NCI-H2171 (cell line): ENCODE results near the gene SLC22A5.
"Not testable (repeated sequence)": the region's sequence is repeated elsewhere in the genome, so short reads cannot be mapped to it uniquely, and the experiment has no call there.

Experiments used
- DNase-seq: peaks from one replicate; lab custom pipeline; 2025; lab: John Stamatoyannopoulos, UW

The SLC22A5 gene

GRCh38 chr5:132413567-132413966 lies 44.1 kb downstream of the SLC22A5 start:
- no peak for DNase-seq

DNA sequence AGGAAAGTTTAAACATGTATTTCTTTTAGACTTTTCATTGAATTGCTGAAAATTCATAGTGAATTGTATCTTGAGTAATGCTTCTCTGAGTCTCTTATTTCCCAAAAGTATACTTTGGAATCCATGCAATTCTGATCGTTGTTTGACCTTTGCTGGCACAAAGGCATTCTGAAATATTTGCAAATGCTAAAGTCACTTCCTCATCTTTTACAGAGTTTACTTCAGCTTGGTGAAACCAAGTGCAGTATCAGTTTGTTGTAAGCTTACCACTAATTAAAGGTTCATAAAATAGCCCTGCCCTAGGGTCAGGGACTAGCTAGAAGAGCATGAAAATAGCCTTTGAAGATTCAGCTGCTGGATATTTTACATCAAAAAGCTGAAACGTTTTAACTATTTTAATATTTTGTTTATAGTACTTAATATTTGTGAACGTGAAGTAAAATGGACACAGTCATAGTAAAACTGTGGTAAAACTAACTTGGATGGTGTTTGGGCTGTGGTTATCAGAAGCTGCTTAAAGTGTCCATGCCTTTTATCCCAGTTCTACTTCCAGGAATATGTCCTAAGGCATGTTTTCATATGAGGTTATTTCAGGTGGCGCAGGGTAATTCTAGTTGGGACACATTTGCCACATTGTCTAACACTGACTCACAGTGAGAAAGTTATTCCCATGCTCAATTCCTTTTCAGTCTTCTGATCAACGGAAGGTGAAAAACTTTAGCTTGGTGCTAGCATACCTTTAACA lies 45.3 kb downstream of the SLC22A5 start:
- DNase-seq, result no peak

DNA sequence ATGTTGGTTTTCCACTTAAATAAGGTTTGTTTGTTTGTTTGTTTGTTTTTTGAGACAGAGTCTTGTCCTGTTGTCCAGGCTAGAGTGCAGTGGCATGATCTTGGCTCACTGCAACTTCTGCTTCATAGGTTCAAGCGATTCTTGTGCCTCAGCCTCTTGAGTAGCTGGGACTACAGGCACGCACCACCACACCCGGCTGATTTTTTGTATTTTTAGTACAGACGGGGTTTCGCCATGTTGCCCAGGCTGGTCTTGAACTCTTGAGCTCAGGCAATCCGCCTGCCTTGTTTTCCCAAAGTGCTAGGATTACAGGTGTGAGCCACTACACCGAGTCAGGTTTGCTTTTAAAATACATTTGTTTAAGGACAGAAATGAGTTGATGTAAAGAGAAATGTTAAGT lies 46.0 kb downstream of the SLC22A5 start:
- not testable (repeated sequence) for DNase-seq

- DNase-seq, result no peak
Measured at GRCh38 chr5:132416306-132417009, 46.9 kb downstream of the SLC22A5 start.

GRCh38 chr5:132417010-132417439 lies 47.5 kb downstream of the SLC22A5 start:
- DNase-seq, result no peak

GRCh38 chr5:132417461-132417860 lies 48.0 kb downstream of the SLC22A5 start:
- DNase-seq, result no peak

DNA sequence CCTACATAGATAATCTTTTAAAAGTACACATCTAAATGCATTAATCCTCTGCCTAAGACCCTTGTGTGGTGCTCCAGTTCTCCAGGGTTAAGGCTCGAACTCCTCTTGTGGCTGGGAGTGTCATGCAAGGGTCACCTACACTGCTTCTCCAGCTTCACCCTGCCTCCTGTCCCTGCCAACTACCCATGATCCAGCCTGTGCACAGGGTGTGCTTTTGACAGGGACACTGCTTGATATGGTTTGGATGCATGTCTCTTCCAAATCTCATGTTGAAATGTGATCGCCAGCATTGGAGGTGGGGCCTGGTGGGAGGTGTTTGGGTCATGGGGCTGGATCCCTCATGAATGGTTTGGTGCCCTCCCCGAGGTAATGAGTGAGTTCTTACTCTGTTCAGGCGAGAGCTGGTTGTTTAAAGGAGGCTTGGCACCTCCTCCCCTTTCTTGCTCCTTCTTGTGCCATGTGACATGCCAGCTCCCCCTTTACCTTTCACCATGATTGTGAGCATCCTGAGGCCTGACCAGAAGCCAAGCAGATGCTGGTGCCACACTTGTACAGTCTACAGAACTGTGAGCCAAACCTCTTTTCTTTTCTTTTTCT lies 48.5 kb downstream of the SLC22A5 start:
- no peak for DNase-seq

DNA sequence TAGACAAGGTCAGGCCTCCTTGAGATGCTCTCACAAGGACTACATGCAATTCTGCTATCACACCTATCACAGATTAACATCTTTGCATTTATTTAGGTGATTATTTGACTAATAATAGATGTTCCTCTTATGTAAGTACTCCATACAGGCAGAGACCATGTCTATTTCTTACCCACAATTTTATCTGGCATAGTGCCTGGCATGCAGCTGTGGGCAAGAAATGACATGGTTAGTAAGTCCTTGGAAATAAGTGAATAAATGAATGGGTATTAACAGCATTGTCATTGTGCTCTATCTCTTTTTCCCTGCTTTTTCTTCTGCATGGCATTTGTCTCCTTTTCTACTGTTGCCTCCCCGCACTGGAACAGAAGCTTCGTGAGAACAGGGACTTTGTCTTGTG lies 49.4 kb downstream of the SLC22A5 start:
- DNase-seq, result no peak

- no peak for DNase-seq
Measured at GRCh38 chr5:132419502-132420468, 50.3 kb downstream of the SLC22A5 start.

DNA sequence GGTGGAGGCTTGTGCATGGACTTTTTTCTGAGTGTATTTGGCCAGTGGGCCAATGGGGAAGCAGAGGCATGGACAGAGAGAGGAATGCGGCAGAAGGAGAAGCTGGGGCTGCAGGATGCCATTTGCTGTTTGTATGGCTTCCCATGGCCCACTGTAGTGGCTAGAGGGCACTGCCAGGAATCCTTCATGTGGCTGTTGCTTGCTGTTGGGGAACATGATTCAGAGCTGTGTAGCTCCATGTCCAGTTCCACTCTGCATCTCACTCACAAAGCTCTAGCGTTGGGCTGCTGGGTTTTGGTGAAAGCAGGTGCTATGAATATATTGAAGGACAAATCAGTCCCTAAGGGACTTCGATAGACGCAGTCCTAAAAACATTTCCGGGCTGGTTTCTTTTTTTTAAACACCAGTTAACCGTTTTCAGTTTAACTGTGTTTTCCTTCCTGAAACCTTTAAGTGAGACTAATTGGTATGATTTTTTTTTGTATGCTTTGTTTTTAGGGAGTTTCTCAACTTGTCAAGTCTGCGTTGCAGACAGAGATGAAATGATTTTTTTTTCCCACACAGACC lies 51.3 kb downstream of the SLC22A5 start:
- no peak for DNase-seq

GRCh38 chr5:132421462-132421861 lies 52.0 kb downstream of the SLC22A5 start:
- DNase-seq, result no peak

- DNase-seq, result no peak
Measured at GRCh38 chr5:132422720-132423437, 53.4 kb downstream of the SLC22A5 start.

- no peak for DNase-seq
Measured at GRCh38 chr5:132423438-132423898, 54.0 kb downstream of the SLC22A5 start.

DNA sequence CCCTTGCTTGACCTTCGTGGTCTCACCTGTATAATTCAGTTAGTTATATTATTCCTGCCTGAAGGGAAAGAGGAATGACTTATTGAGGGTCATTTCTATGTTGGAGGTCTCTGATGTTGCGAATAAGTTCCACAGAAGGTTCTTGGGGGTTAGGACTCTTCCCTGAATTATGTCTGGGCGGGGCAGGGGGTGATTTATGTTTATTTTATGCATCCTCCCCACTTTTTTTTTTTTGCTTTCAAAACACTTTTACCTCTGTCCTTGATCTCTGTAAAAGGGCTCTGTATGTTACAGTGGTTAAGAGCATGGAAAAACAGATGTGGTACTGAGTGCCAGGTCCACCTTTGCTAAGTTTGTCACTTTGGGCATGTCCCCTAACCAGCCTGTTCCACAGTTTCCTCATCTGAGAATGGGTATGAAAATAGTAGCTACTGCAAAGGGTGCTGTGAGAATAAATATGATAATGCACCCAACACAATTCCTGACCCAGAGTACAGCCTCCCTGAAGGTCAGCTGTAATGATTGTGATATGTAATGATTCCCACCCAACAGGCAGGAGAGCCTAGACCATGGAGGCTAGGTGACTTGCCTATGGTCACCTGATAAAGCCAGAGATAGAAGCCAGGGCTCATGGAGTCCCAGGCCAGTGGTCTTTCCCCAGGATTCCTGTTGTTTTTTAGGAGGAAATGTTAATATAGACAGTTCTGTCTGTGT lies 54.8 kb downstream of the SLC22A5 start:
- no peak for DNase-seq

DNA sequence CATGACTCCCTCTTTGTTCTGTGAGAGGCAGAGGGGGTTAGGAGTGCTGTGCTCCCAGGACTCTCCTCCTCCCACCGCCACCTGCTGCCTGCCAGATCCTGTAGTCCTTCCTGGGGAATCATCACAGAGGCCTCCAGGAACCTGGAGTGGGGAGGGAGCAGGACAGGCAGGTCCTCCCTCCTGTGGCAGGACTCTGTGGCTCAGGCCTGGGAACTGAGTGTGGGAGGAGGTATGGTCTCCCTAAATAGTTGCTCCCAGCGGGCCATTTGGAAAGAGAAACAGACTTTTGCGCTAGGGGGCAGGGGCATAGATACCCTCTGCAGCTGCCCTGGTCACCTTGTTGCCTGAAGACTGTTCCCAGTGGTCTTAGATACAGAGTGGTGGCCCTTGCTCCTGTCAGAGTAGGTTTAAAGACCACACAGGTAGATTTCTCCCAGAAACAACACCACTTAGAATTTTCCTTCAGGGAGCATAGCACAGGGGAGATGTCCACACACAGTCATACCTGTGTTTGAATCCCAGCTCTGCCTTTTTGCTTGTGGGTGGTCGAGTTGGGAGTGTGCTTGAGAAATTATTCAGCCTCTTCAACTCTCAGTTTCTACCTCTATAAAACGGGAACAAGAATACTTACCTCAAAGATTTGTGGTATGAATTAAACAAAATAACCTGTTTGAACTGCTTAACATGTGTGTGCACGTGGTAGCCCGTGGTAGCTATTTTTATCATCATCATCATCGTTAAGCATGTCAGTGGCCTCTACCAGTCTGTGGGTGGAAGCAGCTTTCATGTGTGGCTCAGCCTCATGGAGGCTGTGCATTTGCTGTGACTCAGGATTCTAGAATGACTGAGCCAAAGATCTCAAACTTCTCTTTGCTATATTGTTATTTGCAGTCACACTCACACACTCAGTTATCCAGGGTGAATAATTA lies 55.8 kb downstream of the SLC22A5 start:
- no peak for DNase-seq

DNA sequence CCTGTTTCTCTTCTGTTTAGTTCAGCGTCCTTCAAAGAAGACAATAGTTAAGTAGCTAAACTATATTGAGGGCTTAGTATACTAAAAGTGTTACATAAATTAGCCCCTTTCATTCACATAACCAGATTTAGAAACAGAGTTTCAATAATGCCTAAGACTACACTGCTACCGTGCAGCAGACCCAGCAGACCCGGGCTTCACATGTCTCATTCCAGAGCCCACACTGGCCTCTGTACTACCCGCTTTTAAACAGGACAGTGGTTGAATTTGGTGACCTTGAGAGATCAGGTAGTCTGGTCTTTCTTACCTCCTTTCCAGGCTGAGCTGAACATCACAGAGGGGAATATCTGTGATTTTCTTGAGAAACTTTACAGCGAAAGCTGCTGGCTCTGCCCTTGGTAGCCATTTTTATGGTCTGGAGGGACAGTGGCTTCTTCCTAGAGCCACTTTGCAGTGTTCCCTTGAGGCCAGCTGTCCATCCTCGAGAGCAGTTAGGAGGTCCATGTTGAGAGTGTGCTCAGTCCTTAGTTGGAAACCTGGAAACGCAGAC lies 56.5 kb downstream of the SLC22A5 start:
- DNase-seq, result no peak

DNA sequence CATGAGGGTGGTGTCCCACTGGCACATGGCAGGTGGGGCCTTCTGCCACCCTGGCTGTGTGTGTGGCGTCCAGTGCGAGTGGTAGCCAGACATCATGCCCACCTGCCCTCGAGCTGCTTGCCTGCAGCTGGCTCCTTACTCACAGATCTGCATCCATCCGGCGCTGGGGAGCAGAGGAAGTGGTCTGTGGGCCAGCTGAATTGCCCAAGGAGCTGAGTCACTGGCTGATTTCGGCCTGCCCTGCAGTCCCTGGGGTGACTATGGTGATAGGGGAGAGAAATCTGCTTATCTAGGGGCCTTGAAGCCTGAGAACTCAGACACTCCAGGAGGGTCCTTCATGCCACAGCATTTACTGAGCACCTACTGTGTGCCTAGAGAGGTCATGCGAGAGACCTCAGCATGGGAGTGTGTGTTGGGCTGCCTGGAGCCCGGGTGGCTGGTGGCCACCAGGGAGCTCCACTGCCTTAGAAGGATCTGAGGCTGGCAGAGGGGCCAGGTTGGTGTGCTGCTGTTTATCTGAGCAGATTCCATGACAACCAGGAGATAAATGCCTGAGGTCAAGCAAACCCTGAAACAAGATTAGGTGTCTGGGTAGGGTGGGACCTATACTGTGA lies 57.1 kb downstream of the SLC22A5 start:
- no peak for DNase-seq
